Right cardiac atrium (tissue), 5 donors: ENCODE measurements around the gene MPHOSPH9. TPM values are rescaled to one million over a fixed set of nuclear protein-coding genes. Genes with fewer than 3 reads are reported as not detected.
A peak's percentile ranks its signal among the peaks of the same experiment; 100 is the strongest.

Source experiments
- ATAC-seq, 2 donors: fragments of 200-7000 bp; cut with Tn5 transposase; one replicate each; pipeline versions ENCODE4 v1.8.0 to v1.9.1; 2020; ENCODE audit warnings: moderate library complexity in 2 of 2, mild to moderate bottlenecking in 1 of 2
- DNase-seq, 3 donors: peaks; one replicate each; pipeline ENCODE4 v3.0.0-alpha.2; 2020
- H3K27ac ChIP-seq: one replicate; pipeline ENCODE4 v1.5.1; 2013; ENCODE audit warnings: mild to moderate bottlenecking, low read length, control low read depth, moderate library complexity
- H3K27me3 ChIP-seq: one replicate; pipeline ENCODE4 v1.6.1; 2013; ENCODE audit not compliant: control insufficient read depth, insufficient read depth
- H3K4me1 ChIP-seq: one replicate; pipeline ENCODE4 v1.6.1; 2013; ENCODE audit warnings: low read length; ENCODE audit not compliant: control insufficient read depth, insufficient read depth
- H3K4me3 ChIP-seq: one replicate; pipeline ENCODE4 v1.5.1; 2013; ENCODE audit warnings: low read length, control low read depth
- H3K9me3 ChIP-seq: one replicate; pipeline ENCODE4 v1.6.1; 2013; ENCODE audit warnings: low read length; ENCODE audit not compliant: control insufficient read depth
- WGBS: extraction: QIAGEN DNeasy Blood & Tissue Kit; methylation state at CpG from one replicate; pipeline ENCODE4 v1.1.7; 2013; 5-methylcytosine and 5-hydroxymethylcytosine counted together
- intact Hi-C, 4 donors: fragments of 100-400 bp; cut with DNase I; formaldehyde crosslinking; loops; one replicate each; pipeline versions ENCODE4 v1.11.0 to v1.14.0; 2022 to 2023
- polyA plus RNA-seq: library from polyadenylated mRNA; stranded (reverse); fragments of 200-250 nt; gene quantifications from one replicate; pipeline ENCODE4 v1.2.3, GENCODE V29; 2013
- total RNA-seq, 4 donors: library from RNA; stranded (reverse); fragmentation: NEBNext Ultra II Directional; extraction: Animal tissue kit (Norgen Biotek cat#: 25700); gene quantifications; one replicate each; pipeline ENCODE4 v1.2.1, GENCODE V29; 2021
- donor health status: healthy with polysubstance abuse.
- donor health status: DM: no; HTN: yes; CAD: no.
- donor health status: DM: no; HTN: no; CAD: no.
- donor health status: DM: no; HTN: yes; CAD: no; lungs with severe emphysema.
- donor health status: DM: yes; HTN: yes; CAD: no.

MPHOSPH9 gene
- total and polyA plus RNA-seq, 5 donors, result 8.0 to 27.4 (median 20.7) TPM

GRCh38 chr12:123149501-123150274, 83.3 kb downstream of the MPHOSPH9 start:
- H3K27ac ChIP-seq, result peak overlapping the region; percentile 7
- H3K27me3 ChIP-seq, result no peaks in the 10 kb centered on the region
- DNase-seq (peak in 1 of 3 donors; percentile 27), ATAC-seq (peak; percentile 4 to 46)
- no peaks in the 10 kb centered on the region for H3K9me3 ChIP-seq
- H3K4me3 ChIP-seq, result peak overlapping the region; percentile 70
- H3K4me1 ChIP-seq, result peaks cover 4% of the 10 kb centered on the region
- intact Hi-C loops, result loop anchor here (2.0 to 10.0 kb wide), 6 partner anchors 55 to 167 kb away; partner anchors contain the start of gene ARL6IP4 (in 1 of the 4)
- 31% methylated on average over 22 of the region's 22 CpGs for WGBS

GRCh38 chr12:123149088-123149487, 83.9 kb downstream of the MPHOSPH9 start:
- H3K27ac ChIP-seq, result no peak overlapping the region
- H3K4me1 ChIP-seq, result peaks cover 4% of the 10 kb centered on the region
- 65% methylated on average over 3 of the region's 3 CpGs for WGBS
- peak in 1 of 2 donors; percentile 28 for ATAC-seq
- no peaks in the 10 kb centered on the region for H3K9me3 ChIP-seq
- DNase-seq, result no peak
- H3K4me3 ChIP-seq, result no peak overlapping the region
- intact Hi-C loops, result loop anchor here in 2 of 4 donors (5.0 to 10.0 kb wide), 2 partner anchors 54 to 167 kb away; partner anchors contain the start of gene ARL6IP4 (in 1 of the 2)
- H3K27me3 ChIP-seq, result no peaks in the 10 kb centered on the region

GRCh38 chr12:123148655-123149054, 84.3 kb downstream of the MPHOSPH9 start:
- H3K4me3 ChIP-seq, result no peak overlapping the region
- no peaks in the 10 kb centered on the region for H3K9me3 ChIP-seq
- no peaks in the 10 kb centered on the region for H3K27me3 ChIP-seq
- no peak for ATAC-seq
- H3K27ac ChIP-seq, result peak overlapping the region; percentile 28
- 72% methylated on average over 5 of the region's 5 CpGs for WGBS
- intact Hi-C loops, result loop anchor here in 2 of 4 donors (5.0 to 10.0 kb wide), 2 partner anchors 54 to 166 kb away; partner anchors contain the start of gene ARL6IP4 (in 1 of the 2)
- peaks cover 5% of the 10 kb centered on the region for H3K4me1 ChIP-seq
- DNase-seq, result no peak

- 59% methylated on average over 9 of the region's 9 CpGs for WGBS
- DNase-seq, result no peak
- peak; percentile 2 to 57 for ATAC-seq
- intact Hi-C loops, result loop anchor here in 2 of 4 donors (5.0 to 10.0 kb wide), 2 partner anchors 53 to 166 kb away; partner anchors contain the start of gene ARL6IP4 (in 1 of the 2)
- Histone ChIP-seq H3K27ac (no peak overlapping the region), H3K27me3 (no peaks in the 10 kb centered on the region), H3K9me3 (no peaks in the 10 kb centered on the region), H3K4me1 (peaks cover 6% of the 10 kb centered on the region), H3K4me3 (no peak overlapping the region)
These were observed 84.7 kb downstream of the MPHOSPH9 start for GRCh38 chr12:123148223-123148622.

- no peak for DNase-seq
- H3K27ac ChIP-seq, result no peak overlapping the region
- peaks cover 20% of the 10 kb centered on the region for H3K4me1 ChIP-seq
- WGBS, result 62% methylated on average over 2 of the region's 2 CpGs
- H3K4me3 ChIP-seq, result no peak overlapping the region
- H3K9me3 ChIP-seq, result no peaks in the 10 kb centered on the region
- intact Hi-C loops, result loop anchor here in 2 of 4 donors (5.0 to 10.0 kb wide), 2 partner anchors 50 to 163 kb away; partner anchors contain the start of gene ARL6IP4 (in 1 of the 2)
- H3K27me3 ChIP-seq, result no peaks in the 10 kb centered on the region
- no peak for ATAC-seq
These were observed 87.7 kb downstream of the MPHOSPH9 start for GRCh38 chr12:123145211-123145610.

- Histone ChIP-seq H3K4me3 (no peak overlapping the region), H3K27ac (peak overlapping the region; percentile 33), H3K27me3 (no peaks in the 10 kb centered on the region), H3K9me3 (no peaks in the 10 kb centered on the region), H3K4me1 (peaks cover 25% of the 10 kb centered on the region)
- ATAC-seq, result no peak
- intact Hi-C loops, result loop anchor here in 1 of 4 donors (10.0 kb wide), 1 partner anchor 49 kb away; no protein-coding TSS in a partner anchor
- DNase-seq, result no peak
- 86% methylated on average over 4 of the region's 4 CpGs for WGBS
These were observed 89.0 kb downstream of the MPHOSPH9 start for GRCh38 chr12:123143736-123144461.

GRCh38 chr12:123142921-123143735, 89.8 kb downstream of the MPHOSPH9 start:
- DNase-seq (no peak), ATAC-seq (peak in 1 of 2 donors; percentile 1)
- Histone ChIP-seq H3K27ac (peak overlapping the region; percentile 19), H3K9me3 (no peaks in the 10 kb centered on the region), H3K4me3 (no peak overlapping the region), H3K27me3 (no peaks in the 10 kb centered on the region), H3K4me1 (peaks cover 21% of the 10 kb centered on the region)
- intact Hi-C loops, result loop anchor here in 1 of 4 donors (10.0 kb wide), 1 partner anchor 48 kb away; no protein-coding TSS in a partner anchor
- WGBS, result 79% methylated on average over 11 of the region's 11 CpGs

- Histone ChIP-seq H3K4me1 (peaks cover 21% of the 10 kb centered on the region), H3K27ac (peak overlapping the region; percentile 44), H3K4me3 (no peak overlapping the region), H3K9me3 (no peaks in the 10 kb centered on the region), H3K27me3 (no peaks in the 10 kb centered on the region)
- intact Hi-C loops, result loop anchor here in 1 of 4 donors (10.0 kb wide), 1 partner anchor 48 kb away; no protein-coding TSS in a partner anchor
- WGBS, result 78% methylated on average over 5 of the region's 5 CpGs
- DNase-seq (no peak), ATAC-seq (no peak)
These were observed 90.5 kb downstream of the MPHOSPH9 start for GRCh38 chr12:123142518-123142840.

GRCh38 chr12:123141615-123142517, 91.1 kb downstream of the MPHOSPH9 start:
- H3K27me3 ChIP-seq, result no peaks in the 10 kb centered on the region
- WGBS, result 49% methylated on average over 15 of the region's 15 CpGs
- H3K27ac ChIP-seq, result peak overlapping the region; percentile 77
- H3K4me3 ChIP-seq, result no peak overlapping the region
- intact Hi-C loops, result loop anchor here in 1 of 4 donors (10.0 kb wide), 1 partner anchor 47 kb away; no protein-coding TSS in a partner anchor
- ATAC-seq (peak; percentile 86 to 94), DNase-seq (peak; percentile 77 to 85 (median 77))
- no peaks in the 10 kb centered on the region for H3K9me3 ChIP-seq
- H3K4me1 ChIP-seq, result peaks cover 21% of the 10 kb centered on the region
